GM19372 (cell line): Measurements from ENCODE around the gene ING3.

Experiments used
- ATAC-seq: cut with Tn5 transposase; IDR thresholded peaks from one replicate; pipeline ENCODE4 v1.9.1; 2021; ENCODE audit warnings: mild to moderate bottlenecking, low read depth, moderate library complexity; ENCODE audit not compliant: unreplicated experiment

Gene ING3

GRCh38 chr7:120987683-120988590, 37.4 kb downstream of the ING3 start:
- peak; percentile 96 for ATAC-seq

DNA sequence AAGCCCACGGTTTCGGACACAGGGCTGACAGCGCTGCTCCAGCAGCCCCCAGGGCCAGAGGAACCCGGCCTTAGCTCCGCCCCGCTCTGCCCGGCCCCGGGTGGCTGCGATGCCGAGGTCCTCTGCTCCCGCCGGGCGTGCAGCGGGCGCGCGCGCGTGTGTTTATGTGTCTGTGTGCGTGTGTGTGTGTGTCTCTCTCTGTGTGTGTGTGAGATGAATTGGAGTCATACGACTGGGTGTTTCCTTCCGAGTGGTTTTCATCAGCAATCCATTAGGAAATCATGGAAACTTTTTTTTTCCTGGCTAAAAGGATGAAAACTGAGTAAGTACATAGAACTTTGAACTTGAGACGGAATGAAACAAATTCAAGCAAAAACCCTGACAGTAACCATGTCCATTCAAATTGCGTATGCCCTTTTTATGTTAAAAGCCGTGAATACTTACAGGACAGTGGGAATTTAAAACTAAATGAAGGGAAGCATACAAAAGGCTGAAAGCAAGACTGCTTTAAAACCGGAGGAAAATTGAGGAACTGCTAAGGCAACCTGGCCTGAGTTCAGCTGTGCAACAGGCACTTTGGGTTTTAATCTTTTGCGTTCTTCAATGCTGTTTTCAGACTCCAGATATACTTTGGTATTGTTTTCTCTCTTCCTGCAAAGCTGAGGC, 38.1 kb downstream of the ING3 start, which contains the start of gene CPED1:
Gene CPED1, plus strand, starts transcription at position 121 of the 666 bp plus-strand sequence. CDS start 911 bp downstream, outside the sequence.
- ATAC-seq = peak; percentile 42

DNA sequence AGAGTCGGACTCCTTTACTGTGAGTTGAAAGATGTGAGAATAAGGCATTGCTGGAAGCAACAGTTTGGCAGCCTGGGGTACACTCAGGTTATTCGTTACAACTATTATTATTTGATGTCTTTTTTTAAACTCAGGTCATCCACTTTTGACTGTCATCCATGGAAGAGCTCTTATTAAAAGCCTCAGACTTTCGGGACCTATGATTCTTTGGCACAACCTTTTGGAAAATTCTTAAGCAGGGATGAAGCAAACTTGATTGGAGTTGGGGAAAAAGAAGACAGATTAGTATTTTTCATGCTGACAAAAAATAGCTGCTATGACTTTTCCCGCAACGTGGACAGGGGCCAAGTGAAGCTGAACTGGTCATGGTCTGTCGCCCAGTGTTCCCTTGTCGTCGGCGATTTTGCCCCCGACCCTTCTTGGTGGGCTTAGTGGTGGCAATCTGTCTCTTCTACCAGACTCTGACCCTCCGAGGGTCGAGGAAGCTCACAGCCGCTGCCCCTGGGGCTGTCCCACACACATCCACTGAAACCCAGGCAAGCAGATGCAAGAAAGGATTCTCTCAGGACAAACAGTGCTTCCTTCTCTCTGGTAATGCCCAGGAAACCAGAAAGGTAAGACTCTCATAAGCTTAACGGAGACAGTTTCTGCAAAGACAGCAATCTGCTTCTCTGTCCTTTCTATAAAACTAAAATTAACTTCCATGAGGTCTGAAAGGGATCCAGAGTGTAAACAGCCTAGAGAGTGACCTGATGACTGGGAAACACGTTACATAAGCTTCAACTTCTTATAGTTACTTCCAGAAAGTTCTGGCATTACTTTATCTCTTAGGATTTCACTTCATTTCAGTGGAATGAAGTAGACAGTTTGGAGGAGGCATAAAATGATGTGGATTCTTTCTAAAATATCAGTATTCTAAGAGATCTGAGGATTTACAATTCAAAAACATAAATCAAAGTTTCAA, 39.0 kb downstream of the ING3 start:
- ATAC-seq = no peak

GRCh38 chr7:120990468-120991118, 40.0 kb downstream of the ING3 start:
- no peak for ATAC-seq

- ATAC-seq = no peak
Measured at GRCh38 chr7:120991161-120991560, 40.6 kb downstream of the ING3 start.

DNA sequence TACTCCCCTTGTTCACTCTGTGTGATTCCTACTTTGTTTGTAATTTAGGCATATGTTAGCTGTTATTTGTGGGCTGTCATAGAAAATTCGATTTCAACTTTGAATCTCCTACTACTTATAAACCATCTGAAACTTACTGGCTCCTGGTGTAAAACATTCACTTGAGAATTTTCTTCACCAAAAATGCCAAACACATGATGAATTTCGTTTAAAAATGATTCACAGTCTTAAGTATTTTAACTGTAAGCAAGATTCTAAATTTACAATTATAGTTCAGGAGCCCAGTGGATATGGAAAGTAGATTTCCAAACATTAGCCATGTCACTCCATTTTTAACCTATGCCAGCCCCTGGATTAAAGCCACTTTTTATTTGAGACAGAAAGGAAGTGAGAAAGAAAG, 41.0 kb downstream of the ING3 start:
- no peak for ATAC-seq

DNA sequence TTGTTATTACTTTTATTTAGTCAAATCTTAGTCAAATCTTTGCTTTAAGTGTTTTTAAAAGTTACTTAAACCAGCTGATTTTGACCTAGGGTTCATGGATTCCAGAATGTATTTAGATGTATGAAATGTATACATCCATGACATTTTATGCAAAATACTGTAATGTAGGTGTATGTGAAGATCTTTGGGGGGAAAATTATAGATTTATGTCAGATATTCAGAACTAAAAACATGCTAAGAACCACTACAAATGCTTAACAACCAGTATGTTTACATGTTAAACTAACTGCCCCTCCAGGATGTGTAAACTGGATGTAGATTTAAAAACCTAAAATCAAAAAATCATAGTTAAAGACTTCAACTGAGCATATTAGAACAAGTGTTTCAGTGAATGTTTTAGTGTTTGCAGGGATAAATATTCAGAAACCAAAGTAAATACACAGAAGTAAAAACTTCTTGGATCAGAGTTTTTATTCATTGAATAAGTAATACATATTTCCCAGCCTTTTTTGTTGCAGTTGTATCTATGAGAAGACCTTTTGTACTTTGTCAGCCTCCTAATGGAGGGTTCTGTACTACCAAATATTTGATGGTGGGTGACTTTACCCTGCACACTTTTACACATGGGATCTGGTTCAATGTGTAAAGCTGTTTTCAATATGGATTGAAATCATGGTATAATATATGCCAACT, 41.8 kb downstream of the ING3 start:
- ATAC-seq = no peak

DNA sequence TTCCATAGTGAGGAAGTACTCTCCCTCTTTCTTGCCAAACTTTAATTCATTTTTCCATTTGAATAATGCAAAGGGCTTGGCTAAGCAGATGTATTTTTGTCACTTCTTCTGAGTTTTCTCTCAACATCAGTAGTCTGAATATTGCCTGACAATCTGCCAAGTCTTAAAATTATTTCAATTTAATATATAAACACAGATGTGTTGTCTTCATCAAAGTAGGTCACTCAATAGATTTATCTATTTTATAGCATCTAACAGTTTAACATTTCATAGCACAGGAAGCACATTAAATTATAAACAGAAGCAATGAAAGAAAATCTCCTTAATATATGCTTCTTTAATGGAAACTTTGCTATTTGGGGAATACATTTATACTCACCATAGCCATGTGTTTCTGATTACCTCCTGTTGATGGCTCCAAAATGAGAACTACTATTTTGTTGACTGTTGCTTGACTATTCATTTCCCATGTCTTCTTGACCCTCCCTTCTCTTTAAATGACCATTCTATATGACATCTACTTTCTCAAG, 42.5 kb downstream of the ING3 start:
- no peak for ATAC-seq

GRCh38 chr7:120993553-120994191, 43.1 kb downstream of the ING3 start:
- no peak for ATAC-seq

DNA sequence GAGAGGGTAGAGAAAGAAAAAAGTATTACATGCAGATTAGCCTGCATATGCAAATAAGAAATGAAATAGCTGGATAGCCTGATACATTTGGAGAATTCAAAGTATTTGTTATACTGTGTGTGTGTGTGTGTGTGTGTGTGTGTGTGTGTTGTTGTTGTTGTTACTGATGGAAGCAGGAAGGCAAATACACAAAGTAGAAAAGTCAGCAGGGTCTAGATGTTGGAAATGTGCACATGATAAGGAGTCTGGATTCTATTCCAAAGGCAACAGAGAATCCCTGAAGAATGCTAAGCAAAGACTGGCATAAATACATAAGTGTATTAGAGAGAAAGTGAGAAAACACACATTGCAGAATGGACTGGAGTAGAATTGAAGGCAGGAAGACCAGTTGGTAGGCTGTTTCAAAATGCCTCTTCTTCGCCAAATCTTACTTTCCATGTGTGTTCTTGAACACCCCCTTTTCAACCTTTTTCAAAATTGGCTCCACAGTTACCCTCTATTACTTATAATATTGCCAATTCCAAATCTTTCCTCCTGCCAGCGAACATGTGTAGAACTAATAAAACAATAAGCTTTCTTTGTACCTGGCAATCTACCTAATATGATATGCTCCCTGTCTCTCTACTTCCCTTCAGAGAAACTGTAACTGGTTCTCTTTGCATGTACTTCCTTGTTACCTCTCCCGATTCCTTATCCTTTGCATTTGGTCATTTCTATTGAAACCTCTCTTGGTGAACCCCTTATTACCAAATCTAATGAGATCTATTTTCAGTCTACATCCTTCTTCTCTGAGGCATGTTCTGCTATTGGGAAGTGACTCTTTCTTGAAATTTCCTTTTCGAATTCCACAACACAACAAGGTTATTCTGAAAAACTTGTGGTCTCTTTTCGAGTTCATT, 44.2 kb downstream of the ING3 start:
- no peak for ATAC-seq

DNA sequence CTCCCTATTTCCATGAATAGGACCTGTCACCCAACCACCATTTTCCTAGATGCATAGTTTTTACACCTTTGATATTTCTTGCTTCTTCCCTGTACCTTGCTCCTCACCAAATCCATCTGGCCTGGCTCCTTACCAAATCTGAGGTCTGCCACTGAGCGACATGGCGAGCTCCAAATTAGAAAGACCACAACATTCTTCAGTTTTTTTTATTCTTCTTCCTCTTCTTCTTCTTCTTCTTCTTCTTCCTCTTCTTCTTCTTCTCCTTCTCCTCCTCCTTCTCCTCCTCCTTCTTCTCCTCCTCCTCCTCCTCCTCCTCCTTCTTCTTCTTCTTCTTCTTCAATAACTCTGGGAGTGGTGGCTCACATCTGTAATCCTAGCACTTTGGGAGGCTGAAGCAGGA, 45.1 kb downstream of the ING3 start:
- ATAC-seq = no peak

- ATAC-seq = peak; percentile 49
Measured at GRCh38 chr7:120996333-120996987, 45.9 kb downstream of the ING3 start.

GRCh38 chr7:120996988-120997345, 46.4 kb downstream of the ING3 start:
- no peak for ATAC-seq

DNA sequence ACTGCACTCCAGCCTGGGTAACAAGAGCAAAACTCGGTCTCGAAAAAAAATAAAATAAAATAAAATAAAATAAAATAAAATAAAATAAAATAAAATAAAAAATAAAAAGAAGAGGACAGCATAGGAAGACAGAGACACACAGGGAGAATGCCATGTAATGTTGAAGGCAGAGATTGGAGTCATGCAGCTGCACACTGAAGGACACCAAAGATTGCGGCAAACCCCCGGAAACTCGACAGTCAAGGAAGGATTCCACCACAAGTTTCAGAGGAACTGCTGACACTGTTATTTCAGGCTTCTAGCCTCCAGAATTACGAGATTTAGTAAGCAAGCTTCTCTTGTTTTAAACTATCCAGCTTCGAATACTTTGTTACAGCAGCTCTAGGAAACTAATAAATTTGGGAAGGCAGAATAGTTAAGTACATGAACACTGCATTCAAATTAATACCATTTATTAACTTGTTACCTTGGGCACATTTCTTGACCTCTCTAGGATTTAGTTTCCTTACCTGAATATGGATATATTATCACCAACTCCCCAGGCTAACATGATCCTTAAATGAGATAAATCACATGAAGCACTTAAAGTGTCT, 47.4 kb downstream of the ING3 start:
- ATAC-seq = no peak

- no peak for ATAC-seq
Measured at GRCh38 chr7:120998520-120998919, 47.9 kb downstream of the ING3 start.

- ATAC-seq = no peak
Measured at GRCh38 chr7:120998996-120999565, 48.5 kb downstream of the ING3 start.
